Muscle of arm (tissue), 14 donors: ENCODE results near the gene CKAP2. TPM values are rescaled to one million over a fixed set of nuclear protein-coding genes. Genes with fewer than 3 reads are reported as not detected.
"Not testable (repeated sequence)": the region's sequence is repeated elsewhere in the genome, so short reads cannot be mapped to it uniquely, and the experiment has no call there.

Experiments used
- DNase-seq: peaks from one replicate; pipeline ENCODE4 v3.0.0-alpha.2; 2013
- long read RNA-seq, 11 donors: transcript quantifications; one replicate each; lab custom pipeline, GENCODE V29; 2026
- polyA plus RNA-seq, 12 donors: library from polyadenylated mRNA; unstranded; fragments of 120-200 nt; gene quantifications; one replicate each; pipeline ENCODE4 v1.2.1, GENCODE V29; 2013; ENCODE audit not compliant: insufficient read length in 12 of 12

Gene CKAP2, protein sequence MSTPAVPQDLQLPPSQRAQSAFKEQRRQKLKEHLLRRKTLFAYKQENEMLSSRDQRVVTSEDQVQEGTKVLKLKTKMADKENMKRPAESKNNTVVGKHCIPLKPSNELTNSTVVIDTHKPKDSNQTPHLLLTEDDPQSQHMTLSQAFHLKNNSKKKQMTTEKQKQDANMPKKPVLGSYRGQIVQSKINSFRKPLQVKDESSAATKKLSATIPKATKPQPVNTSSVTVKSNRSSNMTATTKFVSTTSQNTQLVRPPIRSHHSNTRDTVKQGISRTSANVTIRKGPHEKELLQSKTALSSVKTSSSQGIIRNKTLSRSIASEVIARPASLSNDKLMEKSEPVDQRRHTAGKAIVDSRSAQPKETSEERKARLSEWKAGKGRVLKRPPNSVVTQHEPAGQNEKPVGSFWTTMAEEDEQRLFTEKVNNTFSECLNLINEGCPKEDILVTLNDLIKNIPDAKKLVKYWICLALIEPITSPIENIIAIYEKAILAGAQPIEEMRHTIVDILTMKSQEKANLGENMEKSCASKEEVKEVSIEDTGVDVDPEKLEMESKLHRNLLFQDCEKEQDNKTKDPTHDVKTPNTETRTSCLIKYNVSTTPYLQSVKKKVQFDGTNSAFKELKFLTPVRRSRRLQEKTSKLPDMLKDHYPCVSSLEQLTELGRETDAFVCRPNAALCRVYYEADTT
- 10 to 100 TPM in 11 of 12 donors, not detected in 1; 23.0 to 82.9 (median 47.7) TPM for polyA plus RNA-seq
- long read RNA-seq, donor 1 = 0 reads
- long read RNA-seq, donor 2, transcript CKAP2-201 (9 exons, 3,375 nt) = major isoform, 5 of 15 reads
- long read RNA-seq, donor 2, partial matches to known transcripts = 7 of 15 reads
- long read RNA-seq, donor 2, other reads (novel, unspliced or antisense) = 0 of 15 reads
- long read RNA-seq, donor 3, partial matches to known transcripts = 19 of 26 reads
- long read RNA-seq, donor 3, other reads (novel, unspliced or antisense) = 0 of 26 reads
- long read RNA-seq, donor 4, partial matches to known transcripts = 0 of 2 reads
- long read RNA-seq, donor 4, other reads (novel, unspliced or antisense) = 0 of 2 reads
- long read RNA-seq, donor 5, transcript CKAP2-201 (9 exons, 3,375 nt) = major isoform, 6 of 22 reads
- long read RNA-seq, donor 5, partial matches to known transcripts = 12 of 22 reads
- long read RNA-seq, donor 5, other reads (novel, unspliced or antisense) = 0 of 22 reads
- long read RNA-seq, donor 6, transcript CKAP2-201 (9 exons, 3,375 nt) = major isoform, 5 of 6 reads
- long read RNA-seq, donor 6, partial matches to known transcripts = 0 of 6 reads
- long read RNA-seq, donor 6, other reads (novel, unspliced or antisense) = 0 of 6 reads
- long read RNA-seq, donor 7, partial matches to known transcripts = 0 of 2 reads
- long read RNA-seq, donor 7, other reads (novel, unspliced or antisense) = 0 of 2 reads
- long read RNA-seq, donor 8, partial matches to known transcripts = 9 of 17 reads
- long read RNA-seq, donor 8, other reads (novel, unspliced or antisense) = 0 of 17 reads
- long read RNA-seq, donor 9, partial matches to known transcripts = 0 of 3 reads
- long read RNA-seq, donor 9, other reads (novel, unspliced or antisense) = 0 of 3 reads
- long read RNA-seq, donor 10, partial matches to known transcripts = 0 of 3 reads
- long read RNA-seq, donor 10, other reads (novel, unspliced or antisense) = 0 of 3 reads
- long read RNA-seq, donor 11, partial matches to known transcripts = 10 of 18 reads
- long read RNA-seq, donor 11, other reads (novel, unspliced or antisense) = 0 of 18 reads

GRCh38 chr13:52454820-52455676 lies at the start of gene CKAP2:
Gene CKAP2, plus strand, starts transcription at chr13:52455478. Its CDS starts 79 bp downstream, at chr13:52455557.
- DNase-seq = peak; percentile 97

DNA sequence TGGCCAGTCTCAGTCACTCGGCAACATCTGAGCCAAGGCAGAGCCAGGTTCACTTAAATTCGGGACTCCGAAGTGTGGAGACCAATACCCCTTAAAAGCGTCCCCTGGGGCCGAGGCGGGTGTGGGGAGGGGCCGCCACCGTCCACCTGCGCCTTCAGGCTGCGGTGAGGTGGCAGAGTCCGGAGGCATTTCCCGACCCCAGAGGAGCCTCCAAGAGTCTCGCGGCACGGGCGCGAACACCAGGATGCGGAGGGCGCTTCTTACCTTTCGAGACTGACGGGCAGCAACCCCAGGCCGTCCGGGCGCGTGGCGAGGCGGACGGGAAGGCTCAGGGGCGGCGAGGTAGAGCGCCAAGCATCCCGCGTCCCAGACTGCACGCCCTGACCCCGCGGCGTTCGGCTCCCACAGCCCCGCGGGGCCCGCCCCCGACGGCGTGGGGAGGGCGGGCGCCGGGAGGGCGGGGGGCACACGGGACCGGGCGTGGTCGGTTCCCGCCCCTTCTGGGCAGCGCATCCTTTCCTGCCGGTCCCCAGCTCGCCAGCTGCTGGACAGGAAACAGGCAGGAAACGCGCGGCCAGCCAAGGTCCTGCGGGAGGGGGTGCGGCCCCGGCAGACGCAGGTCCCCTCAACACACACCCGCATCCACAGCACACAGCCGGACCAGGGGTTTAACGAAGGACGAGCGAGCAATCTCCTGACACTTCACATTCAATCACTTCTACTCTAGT lies 49.3 kb upstream of the CKAP2 start, which contains the start of gene THSD1:
TSS of gene THSD1 (minus strand) at position 406 of the 728 bp plus-strand sequence. CDS start 3,572 bp downstream, outside the sequence.
- peak; percentile 64 for DNase-seq

DNA sequence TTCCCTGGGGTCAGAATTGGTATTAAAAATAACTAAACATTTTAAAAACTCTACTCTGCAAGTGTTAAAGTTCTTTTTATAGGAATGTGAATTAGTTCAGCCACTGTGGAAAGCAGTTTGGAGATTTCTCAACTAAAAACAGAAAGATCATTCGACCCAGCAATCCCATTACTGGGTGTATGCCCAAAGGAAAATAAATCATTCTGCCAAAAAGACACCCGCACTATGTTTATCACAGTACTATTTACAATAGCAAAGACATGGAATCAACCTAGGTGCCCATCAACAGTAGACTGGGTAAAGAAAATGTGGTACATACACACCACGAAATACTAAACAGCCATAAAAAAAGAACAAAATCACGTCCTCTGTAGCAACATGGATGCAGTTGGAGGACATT lies 48.6 kb upstream of the CKAP2 start:
- DNase-seq = no peak

DNA sequence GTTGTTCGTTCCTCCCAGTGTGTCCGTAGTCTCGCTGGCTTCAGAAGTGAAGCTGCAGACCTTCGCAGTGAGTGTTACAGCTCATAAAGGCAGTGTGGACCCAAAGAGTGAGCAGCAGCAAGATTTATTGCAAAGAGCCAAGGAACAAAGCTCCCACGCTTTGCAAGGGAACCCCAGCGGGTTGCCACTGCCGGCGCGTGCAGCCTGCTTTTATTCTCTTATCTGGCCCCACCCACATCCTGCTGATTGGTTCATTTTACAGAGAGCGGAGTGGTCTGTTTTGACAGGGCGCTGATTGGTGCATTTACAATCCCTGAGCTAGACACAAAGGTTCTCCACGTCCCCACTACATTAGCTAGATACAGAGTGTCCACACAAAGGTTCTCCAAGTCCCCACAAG lies 47.8 kb upstream of the CKAP2 start:
- not testable (repeated sequence) for DNase-seq

DNA sequence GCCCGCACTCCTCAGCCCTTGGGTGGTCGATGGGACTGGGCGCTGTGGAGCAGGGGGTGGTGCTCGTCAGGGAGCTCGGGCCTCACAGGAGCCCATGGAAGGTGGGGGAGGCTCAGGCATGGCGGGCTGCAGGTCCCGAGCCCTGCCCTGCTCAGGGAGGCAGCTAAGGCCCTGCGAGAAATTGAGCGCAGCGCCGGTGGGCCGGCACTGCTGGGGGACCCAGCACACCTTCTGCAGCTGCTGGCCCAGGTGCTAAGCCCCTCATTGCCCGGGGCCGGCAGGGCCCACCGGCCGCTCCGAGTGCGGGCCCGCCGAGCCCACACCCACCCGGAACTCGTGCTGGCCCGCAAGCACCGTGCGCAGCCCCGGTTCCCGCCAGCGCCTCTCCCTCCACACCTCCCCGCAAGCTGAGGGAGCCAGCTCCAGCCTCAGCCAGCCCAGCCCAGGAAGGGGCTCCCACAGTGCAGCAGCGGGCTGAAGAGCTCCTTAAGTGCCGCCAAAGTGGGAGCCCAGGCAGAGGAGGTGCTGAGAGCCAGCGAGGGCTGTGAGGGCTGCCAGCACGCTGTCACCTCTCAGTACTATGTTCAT lies 47.1 kb upstream of the CKAP2 start:
- not testable (repeated sequence) for DNase-seq

- DNase-seq = no peak
These were observed 43.6 kb upstream of the CKAP2 start for GRCh38 chr13:52411629-52412028.

GRCh38 chr13:52412128-52412527 lies 43.1 kb upstream of the CKAP2 start:
- no peak for DNase-seq

- DNase-seq = no peak
These were observed 41.2 kb upstream of the CKAP2 start for GRCh38 chr13:52414051-52414450.

DNA sequence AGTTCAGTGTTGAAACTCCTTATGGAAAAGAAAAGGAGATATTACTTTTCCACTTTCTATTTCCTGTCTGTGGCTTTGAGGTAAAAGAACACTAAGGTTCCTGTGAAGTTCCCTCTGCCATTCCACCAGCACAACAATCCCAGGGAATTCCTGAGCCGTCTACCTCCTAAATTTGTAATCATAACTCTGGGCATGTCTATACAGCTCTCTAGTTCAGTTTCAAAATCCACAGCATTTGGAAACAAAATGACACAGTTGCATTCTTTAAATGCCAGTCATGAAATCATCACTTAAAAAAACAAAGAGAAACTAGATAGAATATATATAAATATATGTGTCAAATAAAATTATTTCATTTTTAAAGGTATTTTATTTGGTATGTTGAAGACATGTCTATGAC lies 40.3 kb upstream of the CKAP2 start:
- DNase-seq = no peak

GRCh38 chr13:52419080-52419479 lies 36.2 kb upstream of the CKAP2 start:
- no peak for DNase-seq

DNA sequence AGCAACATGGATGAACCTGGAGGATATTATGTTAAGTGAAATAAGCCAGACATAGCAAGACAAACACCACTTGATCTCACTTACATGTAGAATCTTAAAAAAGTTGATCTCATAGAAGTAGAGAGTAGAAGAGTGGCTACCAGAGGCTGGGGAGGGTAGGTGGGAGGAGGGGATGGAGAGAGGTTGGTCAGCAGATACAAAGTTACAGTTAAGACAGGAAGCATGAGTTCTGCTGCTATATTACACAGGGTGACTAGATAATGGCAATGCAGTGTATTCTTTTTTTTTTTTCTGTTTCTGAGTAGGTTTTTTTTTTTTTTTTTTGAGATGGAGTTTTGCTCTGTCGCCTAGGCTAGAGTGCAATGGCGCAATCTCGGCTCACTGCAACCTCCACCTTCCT lies 34.1 kb upstream of the CKAP2 start:
- no peak for DNase-seq

GRCh38 chr13:52428295-52428694 lies 27.0 kb upstream of the CKAP2 start:
- no peak for DNase-seq

DNA sequence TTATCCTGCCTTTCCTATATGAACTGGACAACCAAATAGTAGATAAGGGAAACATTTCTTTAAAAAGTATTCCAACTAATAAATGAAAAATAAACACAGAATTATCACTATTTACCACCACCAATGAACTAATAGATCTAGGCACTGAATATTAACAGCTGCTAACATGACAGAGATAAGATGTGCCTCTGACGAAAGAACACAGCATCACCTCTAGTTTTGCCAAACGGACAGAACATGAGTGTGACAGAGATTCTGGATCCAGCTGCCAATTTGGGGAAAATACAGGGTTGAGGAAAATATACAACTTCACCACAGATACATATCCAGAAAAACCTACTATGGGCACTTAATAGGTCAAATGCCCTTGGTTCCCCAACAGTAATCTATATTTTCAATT lies 22.8 kb upstream of the CKAP2 start:
- DNase-seq = no peak

DNA sequence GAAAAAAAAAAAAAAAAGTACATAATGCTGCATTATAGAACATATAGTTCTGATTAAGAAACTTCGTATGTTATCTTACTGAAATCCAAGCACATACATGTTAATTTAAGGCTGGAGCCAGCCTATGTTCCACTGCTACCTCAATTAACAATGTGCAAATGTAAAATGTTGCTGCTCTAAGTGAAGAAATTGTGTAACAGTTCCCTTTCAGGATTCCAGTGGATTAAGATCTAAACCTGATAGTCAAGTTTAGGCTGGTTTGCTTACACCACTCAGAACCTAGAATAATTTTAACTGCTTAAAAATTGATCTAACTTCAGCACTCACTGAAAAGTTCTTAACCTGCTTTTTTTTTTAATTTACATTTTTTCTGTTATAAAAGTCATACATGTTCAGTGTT lies 9.0 kb upstream of the CKAP2 start:
- no peak for DNase-seq

DNA sequence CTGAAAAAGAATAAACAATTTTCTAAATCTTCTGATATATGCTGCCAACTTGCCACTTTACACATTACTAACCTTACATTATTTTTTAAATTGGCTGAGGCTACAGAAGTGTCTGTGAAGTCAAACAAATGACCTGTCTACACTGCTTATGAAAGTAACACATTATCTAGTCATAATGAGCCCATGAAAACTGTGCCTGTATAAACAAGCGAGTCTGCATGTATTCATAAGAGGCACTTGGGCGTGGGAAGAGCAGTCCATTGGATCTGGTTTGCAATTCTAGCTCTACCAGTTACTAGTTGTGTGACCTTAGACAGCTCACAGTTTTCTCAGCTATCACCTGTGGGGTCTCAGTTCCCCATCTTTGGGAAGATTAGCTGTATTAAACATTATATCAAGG lies 7.9 kb upstream of the CKAP2 start:
- DNase-seq = no peak

DNA sequence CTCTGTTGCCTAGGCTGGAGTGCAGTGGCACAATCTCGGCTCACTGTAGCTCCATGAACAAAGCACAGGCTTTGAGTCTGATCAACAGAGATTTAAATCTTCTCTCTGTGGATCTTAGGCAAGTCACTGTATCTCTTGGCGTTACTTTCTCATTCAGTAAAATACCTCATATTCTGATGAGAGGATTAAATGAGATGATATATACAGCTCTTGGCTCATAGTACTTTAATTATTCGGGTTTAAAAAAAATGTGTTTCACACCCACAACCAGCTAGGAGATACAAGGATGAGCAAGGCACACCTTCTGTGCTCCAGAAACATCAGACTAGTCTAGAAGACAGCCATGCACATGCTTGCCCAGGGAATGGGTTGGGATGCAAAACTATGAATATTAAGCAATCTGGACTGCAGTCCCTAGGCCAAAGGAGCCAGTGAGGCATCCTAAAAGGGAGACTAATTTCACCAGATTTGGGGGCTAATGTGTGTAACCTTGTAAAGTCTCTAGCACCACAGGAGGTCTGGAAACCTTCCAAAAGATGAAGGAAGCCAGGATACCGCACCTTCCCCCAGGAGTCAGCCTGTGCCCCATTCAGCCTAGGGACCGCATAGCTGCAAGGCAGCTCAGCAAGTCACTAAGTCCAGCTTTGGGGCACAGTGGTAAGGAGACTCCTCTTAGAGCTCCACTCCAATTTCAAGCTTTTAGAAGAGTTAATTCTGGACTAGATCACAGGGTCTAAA lies 7.3 kb upstream of the CKAP2 start:
- DNase-seq = no peak

DNA sequence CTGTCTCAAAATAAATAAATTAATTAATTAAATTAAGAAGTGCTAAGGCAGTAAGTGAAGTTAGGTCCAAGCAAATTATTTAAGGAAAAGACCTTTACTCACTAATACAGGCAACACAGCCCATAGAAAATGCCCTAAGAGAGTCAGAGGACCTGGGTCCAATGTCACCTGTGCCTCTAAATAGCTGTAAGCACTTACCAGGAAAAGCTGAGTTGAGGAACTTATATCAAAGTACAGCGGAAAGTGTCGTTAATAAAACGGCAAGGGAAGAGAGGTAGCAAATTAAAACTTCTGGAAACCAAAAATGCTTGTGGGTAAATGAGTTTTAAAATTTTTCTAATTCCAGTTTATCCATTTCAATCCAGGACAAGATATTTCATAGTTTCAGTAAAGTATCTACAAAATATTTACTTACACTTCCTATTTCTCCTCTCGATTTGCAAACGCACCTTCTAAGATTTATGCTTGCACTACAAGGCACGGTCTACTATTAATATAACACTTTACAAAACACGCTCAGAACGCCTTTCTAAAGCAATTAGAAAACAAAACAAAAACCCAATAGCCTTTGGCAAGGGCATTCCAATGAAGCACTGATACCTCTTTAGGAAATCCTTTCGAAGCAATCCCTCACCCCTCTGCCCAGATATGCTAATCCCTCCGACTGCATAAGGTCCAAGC lies 5.8 kb upstream of the CKAP2 start:
- DNase-seq = no peak
